HG02943 (cell line): ENCODE data around the gene ADAM33.

Experiments
- ATAC-seq: cut with Tn5 transposase; IDR thresholded peaks from one replicate; pipeline ENCODE4 v1.9.1; 2021; ENCODE audit warnings: mild to moderate bottlenecking, low read depth, moderate library complexity; ENCODE audit not compliant: unreplicated experiment

Gene ADAM33

GRCh38 chr20:3691897-3692296 lies 10.1 kb upstream of the ADAM33 start:
- no peak for ATAC-seq

GRCh38 chr20:3691306-3691705 lies 9.5 kb upstream of the ADAM33 start:
- no peak for ATAC-seq

GRCh38 chr20:3690413-3690812 lies 8.6 kb upstream of the ADAM33 start:
- ATAC-seq, result no peak

- ATAC-seq, result no peak
Observed at GRCh38 chr20:3689978-3690377, 8.2 kb upstream of the ADAM33 start.

- ATAC-seq, result no peak
Observed at GRCh38 chr20:3687655-3688054, 5.8 kb upstream of the ADAM33 start.

- ATAC-seq, result no peak
Observed at GRCh38 chr20:3686867-3687321, 5.1 kb upstream of the ADAM33 start.

GRCh38 chr20:3686421-3686820 lies 4.6 kb upstream of the ADAM33 start:
- no peak for ATAC-seq

DNA sequence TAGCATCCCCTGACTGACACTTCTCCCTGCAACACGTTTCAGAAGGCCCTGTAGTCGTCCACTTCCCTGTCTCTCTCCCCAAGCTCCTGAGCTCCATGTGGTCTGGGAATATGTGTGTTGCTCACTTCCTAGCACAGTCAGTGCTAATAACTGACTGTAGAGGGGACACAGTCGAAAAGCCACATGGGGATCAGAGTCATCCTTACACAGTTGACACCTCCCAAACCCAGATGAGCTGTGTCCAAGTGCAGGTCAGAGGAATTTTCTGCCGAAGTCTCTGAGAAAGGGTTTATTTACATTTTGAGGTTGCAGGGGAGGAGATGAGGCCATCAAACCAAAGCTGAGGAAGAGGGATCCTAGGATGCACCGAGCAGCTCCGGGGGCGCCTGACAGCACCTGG lies 3.5 kb upstream of the ADAM33 start:
- no peak for ATAC-seq

GRCh38 chr20:3681352-3681930 lies 369 bp downstream of the ADAM33 start:
- no peak for ATAC-seq

DNA sequence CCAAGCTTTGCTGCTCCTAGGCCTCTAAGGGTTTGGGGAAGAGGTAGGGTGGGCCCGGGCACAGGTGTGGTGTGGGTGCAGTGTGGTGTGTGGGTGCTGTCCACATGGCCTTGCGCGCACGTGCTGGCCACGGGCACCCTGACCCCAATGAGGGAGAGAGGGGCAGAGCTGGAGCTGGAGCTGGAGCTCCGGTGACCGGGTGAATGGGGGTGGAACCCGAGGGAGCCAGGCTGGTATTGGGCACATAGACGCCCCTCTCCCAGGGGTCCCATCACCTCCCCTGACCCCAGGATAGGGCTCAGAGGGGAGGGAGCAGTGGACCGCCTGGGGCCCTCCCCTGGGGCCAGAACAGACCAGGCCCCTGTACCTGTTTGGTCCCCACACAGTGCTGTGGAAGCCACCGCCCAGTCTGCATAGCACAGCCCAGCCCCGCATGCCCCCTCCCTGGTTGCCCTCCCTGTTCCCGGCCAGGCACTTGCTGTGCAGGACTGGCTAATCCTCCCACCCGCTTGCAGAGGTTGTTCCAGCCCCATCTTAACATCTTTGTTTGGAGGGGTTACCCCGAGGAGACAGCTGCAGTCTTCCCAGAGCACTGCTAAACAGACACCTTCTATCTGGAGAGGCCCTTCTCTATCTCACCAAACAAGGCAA lies 984 bp downstream of the ADAM33 start:
- no peak for ATAC-seq

GRCh38 chr20:3679749-3680700 lies 1.8 kb downstream of the ADAM33 start:
- no peak for ATAC-seq

GRCh38 chr20:3678856-3679720 lies 2.7 kb downstream of the ADAM33 start:
- ATAC-seq, result no peak

GRCh38 chr20:3678198-3678597 lies 3.6 kb downstream of the ADAM33 start:
- ATAC-seq, result no peak

DNA sequence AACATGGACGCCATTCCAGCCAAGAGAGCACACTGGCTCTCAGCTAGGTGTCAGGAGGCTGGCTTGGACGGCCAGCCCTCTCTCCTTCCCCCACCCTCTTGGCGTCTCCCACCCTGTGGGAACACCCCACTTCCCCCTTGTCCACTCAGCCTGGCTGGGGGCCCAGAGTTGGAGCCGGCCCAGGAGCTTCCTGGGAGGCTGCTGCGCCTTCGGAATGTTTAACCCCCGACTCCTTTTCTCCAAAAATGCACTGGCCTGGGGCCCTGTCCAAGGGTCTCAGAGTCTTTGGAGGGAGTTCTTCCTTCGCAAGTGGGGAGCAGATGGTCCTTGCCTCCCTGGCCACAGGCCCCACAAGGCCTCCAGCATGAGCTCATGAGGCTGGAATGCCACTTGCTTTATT lies 4.1 kb downstream of the ADAM33 start:
- no peak for ATAC-seq

DNA sequence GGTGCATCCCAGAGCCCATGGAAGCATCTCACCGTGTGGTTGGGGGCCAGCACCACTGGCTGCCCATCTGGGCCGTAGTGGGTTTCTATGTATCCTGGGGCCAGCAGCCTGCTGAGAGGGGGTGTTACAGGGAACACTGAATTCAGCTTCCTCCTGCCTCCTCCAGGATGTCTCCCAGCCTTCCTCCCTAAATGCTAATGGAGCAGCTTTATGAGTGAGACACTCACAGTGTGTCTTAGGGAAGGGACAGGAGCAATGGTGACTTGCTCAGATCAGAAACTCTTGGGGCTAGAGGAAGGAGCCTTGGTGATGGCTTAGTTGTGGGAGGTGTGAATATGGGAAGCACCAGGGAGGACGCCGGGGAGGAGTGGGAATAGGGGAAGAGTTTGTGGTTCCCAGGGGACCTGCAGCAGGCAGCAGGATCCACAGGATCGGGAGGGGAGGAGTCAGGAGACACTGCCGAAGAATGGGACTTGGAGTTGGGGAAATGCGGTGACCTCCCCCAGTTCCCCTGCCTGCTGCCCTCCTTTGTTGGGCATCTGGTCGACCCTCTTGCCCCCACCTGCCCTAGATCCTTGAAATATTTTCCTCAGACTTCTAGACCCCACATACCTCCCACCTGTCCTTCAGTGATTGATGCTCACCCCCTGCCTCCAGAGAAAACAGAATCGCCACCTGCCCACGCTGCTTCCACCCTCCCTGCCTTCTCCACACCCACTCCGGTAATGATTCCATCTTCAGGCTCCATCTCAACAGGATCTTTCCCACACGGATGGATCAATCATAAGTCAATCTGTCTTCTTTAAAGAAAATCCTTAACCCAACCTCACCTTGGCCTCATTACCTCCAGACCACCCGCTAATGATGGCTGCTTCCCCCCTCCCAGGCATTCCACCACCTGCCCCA lies 6.6 kb downstream of the ADAM33 start:
- no peak for ATAC-seq

DNA sequence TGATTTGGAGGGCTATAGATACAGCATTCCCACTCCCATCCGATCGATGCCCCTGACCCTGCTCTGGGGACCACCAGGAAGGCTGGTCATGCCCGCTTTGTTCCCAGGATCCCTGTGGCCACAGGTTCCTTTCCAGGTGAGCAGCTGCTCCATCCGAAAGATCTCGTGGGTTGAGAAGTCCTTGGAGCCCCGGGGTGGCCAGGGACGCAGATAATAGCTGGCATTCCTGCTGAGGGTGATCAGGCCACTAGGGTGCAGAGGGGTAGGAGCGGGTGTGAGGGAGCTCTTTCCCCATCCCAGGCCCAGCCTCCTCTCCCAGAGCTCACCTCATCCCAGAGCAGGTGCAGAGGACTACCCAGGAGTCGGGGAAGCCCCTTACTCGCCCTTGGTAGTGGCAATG lies 7.4 kb downstream of the ADAM33 start:
- ATAC-seq, result no peak

GRCh38 chr20:3673221-3674070 lies 8.4 kb downstream of the ADAM33 start:
- ATAC-seq, result no peak

- no peak for ATAC-seq
Observed at GRCh38 chr20:3672547-3673171, 9.2 kb downstream of the ADAM33 start.
